ENCODE data around the gene KBTBD4.

Gene KBTBD4

GRCh38 chr11:47578524-47579494 lies at the start of gene KBTBD4, which contains the start of gene NDUFS3:
KBTBD4 (minus strand) TSS chr11:47578970; CDS start chr11:47578951, 19 bp downstream.
NDUFS3 (plus strand) TSS chr11:47579074; CDS start chr11:47579092, 18 bp downstream.
- no peak for TF ChIP-seq CTCF (IDR thresholded peaks at IDR 0.05)

- TF ChIP-seq CTCF (IDR thresholded peaks at IDR 0.05): no peak
Measured at GRCh38 chr11:47628026-47628425, 49.3 kb upstream of the KBTBD4 start.

GRCh38 chr11:47626234-47626633 lies 47.5 kb upstream of the KBTBD4 start:
- TF ChIP-seq CTCF (IDR thresholded peaks at IDR 0.05): no peak

- no peak for TF ChIP-seq CTCF (IDR thresholded peaks at IDR 0.05)
Measured at GRCh38 chr11:47620836-47621378, 42.1 kb upstream of the KBTBD4 start.

GRCh38 chr11:47617417-47617809 lies 38.6 kb upstream of the KBTBD4 start:
- TF ChIP-seq CTCF (IDR thresholded peaks at IDR 0.05): no peak

- TF ChIP-seq CTCF (IDR thresholded peaks at IDR 0.05): peak; percentile 30; the same call in 1 of the 2 replicates
Measured at GRCh38 chr11:47616726-47617416, 38.1 kb upstream of the KBTBD4 start.

- no peak for TF ChIP-seq CTCF (IDR thresholded peaks at IDR 0.05)
Measured at GRCh38 chr11:47615249-47615648, 36.5 kb upstream of the KBTBD4 start.

Measured in LNCAP (cell line).